A204.1 (cell line): Measurements from ENCODE around the gene PRKAR1B.

Source experiments
- FAIRE-seq: peaks from 2 replicates; lab custom pipeline; 2012; peaks lifted over from hg19 to GRCh38; lab: Jason Lieb, UNC

The PRKAR1B gene

GRCh38 chr7:586494-586893 is 140.6 kb downstream of the PRKAR1B start:
- FAIRE-seq = no peak

GRCh38 chr7:585873-586272 is 141.2 kb downstream of the PRKAR1B start:
- no peak for FAIRE-seq

GRCh38 chr7:585229-585711 is 141.8 kb downstream of the PRKAR1B start:
- FAIRE-seq = no peak

- FAIRE-seq = no peak
Observed at GRCh38 chr7:584820-585219, 142.3 kb downstream of the PRKAR1B start.

- no peak for FAIRE-seq
Observed at GRCh38 chr7:584122-584465, 143.0 kb downstream of the PRKAR1B start.

- no peak for FAIRE-seq
Observed at GRCh38 chr7:583410-584121, 143.5 kb downstream of the PRKAR1B start.

- FAIRE-seq = no peak
Observed at GRCh38 chr7:582931-583330, 144.2 kb downstream of the PRKAR1B start.

- no peak for FAIRE-seq
Observed at GRCh38 chr7:582081-582835, 144.8 kb downstream of the PRKAR1B start.

- FAIRE-seq = no peak
Observed at GRCh38 chr7:578386-578785, 148.7 kb downstream of the PRKAR1B start.

- no peak for FAIRE-seq
Observed at GRCh38 chr7:577741-578370, 149.2 kb downstream of the PRKAR1B start.

GRCh38 chr7:577278-577665 is 149.8 kb downstream of the PRKAR1B start:
- no peak for FAIRE-seq

GRCh38 chr7:576524-577277 is 150.4 kb downstream of the PRKAR1B start:
- FAIRE-seq = no peak

- FAIRE-seq = no peak
Observed at GRCh38 chr7:575425-576366, 151.4 kb downstream of the PRKAR1B start.

- FAIRE-seq = no peak
Observed at GRCh38 chr7:574661-575395, 152.3 kb downstream of the PRKAR1B start.

- FAIRE-seq = no peak
Observed at GRCh38 chr7:573933-574381, 153.1 kb downstream of the PRKAR1B start.

- no peak for FAIRE-seq
Observed at GRCh38 chr7:573269-573932, 153.7 kb downstream of the PRKAR1B start.

GRCh38 chr7:572416-573268 is 154.4 kb downstream of the PRKAR1B start:
- no peak for FAIRE-seq

GRCh38 chr7:571718-572415 is 155.2 kb downstream of the PRKAR1B start:
- FAIRE-seq = no peak
